ENCODE results near the gene TRIM68. TPM values are rescaled to one million over a fixed set of nuclear protein-coding genes. Genes with fewer than 3 reads are reported as not detected.

TRIM68 gene
- polyA plus RNA-seq, 2 of the 4 experiments (the other 2 are of a cell fraction), result 9.6 to 10.8 TPM

DNA sequence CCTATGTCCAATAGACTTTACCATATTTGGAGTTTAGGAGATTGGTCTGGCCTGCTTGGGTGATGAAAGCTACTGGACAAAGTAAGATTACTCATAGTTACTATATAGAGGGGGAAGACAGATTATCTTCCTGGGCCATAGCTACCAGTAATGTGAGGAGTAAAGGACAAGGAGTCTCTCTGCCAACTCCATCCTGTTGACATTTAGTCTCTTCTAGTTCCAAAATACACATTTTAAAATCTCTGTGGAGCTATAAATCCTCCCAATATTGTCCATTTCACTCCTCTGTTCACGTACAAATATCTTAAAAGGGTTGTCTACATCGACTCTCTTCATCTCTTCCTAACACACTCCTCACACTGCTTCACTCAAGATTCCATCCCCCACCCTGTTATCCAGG lies 28.1 kb upstream of the TRIM68 start (continued):
- TF ChIP-seq MAFK (IDR thresholded peaks at IDR 0.05; ENCODE audit: partially characterized antibody) (no peak), MAZ (IDR thresholded peaks at IDR 0.05; ENCODE audit: borderline replicate concordance, low read depth, low read length) (no peak), EHF (CRISPR knock-in tag; IDR thresholded peaks at IDR 0.05) (no peak)

DNA sequence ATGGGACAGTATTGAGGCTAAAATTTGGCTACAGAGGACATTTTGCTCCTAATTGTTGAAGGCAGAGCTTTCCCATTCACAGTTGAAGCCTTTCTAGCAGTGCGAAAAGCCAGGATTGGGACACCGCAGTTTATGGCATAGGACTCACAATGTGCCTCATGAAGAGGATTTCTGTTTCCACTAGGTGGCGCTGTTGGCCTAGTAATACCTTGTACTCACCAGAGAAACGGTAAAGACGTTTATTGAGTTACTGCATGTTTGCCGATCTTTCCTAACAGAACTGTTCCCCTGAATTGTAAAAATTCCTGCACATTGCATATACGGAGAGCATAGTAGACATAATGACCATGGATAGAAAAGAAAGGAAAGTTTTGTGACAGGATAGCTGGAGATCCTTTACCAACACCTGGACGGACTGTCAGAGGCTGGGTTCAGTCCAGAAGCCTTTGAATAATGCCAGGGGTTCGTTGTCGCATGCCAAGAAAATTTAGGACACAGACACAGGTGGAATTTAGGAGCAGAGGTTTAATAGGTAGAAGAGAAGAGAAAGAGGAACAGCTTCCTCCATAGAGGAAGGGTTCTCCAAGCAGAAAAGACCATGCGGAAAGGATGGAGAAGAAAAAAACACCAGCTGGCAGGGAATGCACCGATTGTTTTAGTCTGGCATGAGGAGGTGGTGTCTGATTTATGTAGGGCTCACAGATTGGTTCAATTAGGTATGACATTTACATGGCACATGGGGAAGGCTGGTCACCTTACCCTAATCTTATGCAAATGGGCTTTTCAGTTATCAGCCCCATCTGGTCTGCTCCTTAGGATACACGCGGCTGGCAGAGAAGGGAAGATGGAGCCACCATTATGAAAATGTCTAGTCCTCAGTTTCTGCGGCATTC lies 18.4 kb upstream of the TRIM68 start:
- WGBS (ENCODE audit: missing lambda C conversion rate), result 13% methylated on average over 15 of the region's 15 CpGs
- no peak for FAIRE-seq
- ChIA-PET CTCF (interaction anchor here (0.8 to 6.5 kb wide), 10 partner anchors 11 to 769 kb away, joined by 3 to 53 read pairs (median 4); partner anchors contain the start of gene OR51D1), POLR2A (no interaction called here)
- Histone ChIP-seq H3K4me2 (no peak overlapping the region), H3K4me3 (no peak overlapping the region), H3K4me1 (no peaks in the 10 kb centered on the region), H3K27ac (no peak overlapping the region), H3K9me3 (peaks cover 7% of the 10 kb centered on the region; the same call in 2 of the 3 replicates)
- TF ChIP-seq MAFK (IDR thresholded peaks at IDR 0.05; ENCODE audit: partially characterized antibody), result peak; percentile 30
- TF ChIP-seq HDAC2 (IDR thresholded peaks at IDR 0.05), result no peak
- no peak for TF ChIP-seq KDM5A (IDR thresholded peaks at IDR 0.05)
- TF ChIP-seq, protein P1, sequence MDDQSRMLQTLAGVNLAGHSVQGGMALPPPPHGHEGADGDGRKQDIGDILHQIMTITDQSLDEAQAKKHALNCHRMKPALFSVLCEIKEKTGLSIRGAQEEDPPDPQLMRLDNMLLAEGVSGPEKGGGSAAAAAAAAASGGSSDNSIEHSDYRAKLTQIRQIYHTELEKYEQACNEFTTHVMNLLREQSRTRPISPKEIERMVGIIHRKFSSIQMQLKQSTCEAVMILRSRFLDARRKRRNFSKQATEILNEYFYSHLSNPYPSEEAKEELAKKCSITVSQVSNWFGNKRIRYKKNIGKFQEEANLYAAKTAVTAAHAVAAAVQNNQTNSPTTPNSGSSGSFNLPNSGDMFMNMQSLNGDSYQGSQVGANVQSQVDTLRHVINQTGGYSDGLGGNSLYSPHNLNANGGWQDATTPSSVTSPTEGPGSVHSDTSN (IDR thresholded peaks at IDR 0.05), result no peak
- TF ChIP-seq, protein P2, sequence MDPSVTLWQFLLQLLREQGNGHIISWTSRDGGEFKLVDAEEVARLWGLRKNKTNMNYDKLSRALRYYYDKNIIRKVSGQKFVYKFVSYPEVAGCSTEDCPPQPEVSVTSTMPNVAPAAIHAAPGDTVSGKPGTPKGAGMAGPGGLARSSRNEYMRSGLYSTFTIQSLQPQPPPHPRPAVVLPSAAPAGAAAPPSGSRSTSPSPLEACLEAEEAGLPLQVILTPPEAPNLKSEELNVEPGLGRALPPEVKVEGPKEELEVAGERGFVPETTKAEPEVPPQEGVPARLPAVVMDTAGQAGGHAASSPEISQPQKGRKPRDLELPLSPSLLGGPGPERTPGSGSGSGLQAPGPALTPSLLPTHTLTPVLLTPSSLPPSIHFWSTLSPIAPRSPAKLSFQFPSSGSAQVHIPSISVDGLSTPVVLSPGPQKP (IDR thresholded peaks at IDR 0.05; ENCODE audit: low read depth, low read length), result no peak
- TF ChIP-seq, protein P3, sequence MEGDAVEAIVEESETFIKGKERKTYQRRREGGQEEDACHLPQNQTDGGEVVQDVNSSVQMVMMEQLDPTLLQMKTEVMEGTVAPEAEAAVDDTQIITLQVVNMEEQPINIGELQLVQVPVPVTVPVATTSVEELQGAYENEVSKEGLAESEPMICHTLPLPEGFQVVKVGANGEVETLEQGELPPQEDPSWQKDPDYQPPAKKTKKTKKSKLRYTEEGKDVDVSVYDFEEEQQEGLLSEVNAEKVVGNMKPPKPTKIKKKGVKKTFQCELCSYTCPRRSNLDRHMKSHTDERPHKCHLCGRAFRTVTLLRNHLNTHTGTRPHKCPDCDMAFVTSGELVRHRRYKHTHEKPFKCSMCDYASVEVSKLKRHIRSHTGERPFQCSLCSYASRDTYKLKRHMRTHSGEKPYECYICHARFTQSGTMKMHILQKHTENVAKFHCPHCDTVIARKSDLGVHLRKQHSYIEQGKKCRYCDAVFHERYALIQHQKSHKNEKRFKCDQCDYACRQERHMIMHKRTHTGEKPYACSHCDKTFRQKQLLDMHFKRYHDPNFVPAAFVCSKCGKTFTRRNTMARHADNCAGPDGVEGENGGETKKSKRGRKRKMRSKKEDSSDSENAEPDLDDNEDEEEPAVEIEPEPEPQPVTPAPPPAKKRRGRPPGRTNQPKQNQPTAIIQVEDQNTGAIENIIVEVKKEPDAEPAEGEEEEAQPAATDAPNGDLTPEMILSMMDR (IDR thresholded peaks at IDR 0.05), result peak; percentile 48
- no peak for TF ChIP-seq CEBPB (IDR thresholded peaks at IDR 0.05)
- no peak for TF ChIP-seq SMC3 (IDR thresholded peaks at IDR 0.05)
- TF ChIP-seq RAD21 (conservative IDR thresholded peaks at IDR 0.05 in 1 of 2, IDR thresholded peaks at IDR 0.05 in 1 of 2), result peak; percentile 63 to 73
- no peak for TF ChIP-seq HOXB5 (CRISPR knock-in tag; IDR thresholded peaks at IDR 0.05)
- peak; percentile 87 to 95; a peak in 5 of 6 replicates for ATAC-seq
- peak; percentile 8 to 78 for DNase-seq (ENCODE audit: low read depth in 1 of 2, low spot score in 1 of 2)

DNA sequence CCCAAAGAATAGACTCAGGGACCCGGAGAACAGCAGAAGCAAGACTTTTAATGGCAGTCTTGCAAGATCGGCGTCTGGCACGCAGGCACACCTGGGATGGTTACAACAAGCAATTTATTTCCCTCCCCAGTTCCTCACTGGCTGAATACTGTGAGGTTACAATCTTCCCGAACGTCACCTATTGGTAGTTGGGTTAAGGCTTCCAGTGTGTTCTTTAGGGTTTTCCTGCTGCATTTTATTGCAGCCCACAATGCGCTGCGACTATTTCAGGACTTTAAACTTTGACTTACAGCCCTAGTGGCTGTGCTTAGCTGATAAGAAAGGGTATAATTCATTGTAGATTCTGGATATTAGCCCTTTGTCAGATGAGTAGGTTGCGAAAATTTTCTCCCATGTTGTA lies 11.5 kb upstream of the TRIM68 start:
- DNase-seq (ENCODE audit: low read depth in 1 of 2, low spot score in 1 of 2) (no peak), ATAC-seq (no peak), FAIRE-seq (no peak)
- 29% methylated on average over 9 of the region's 9 CpGs for WGBS (ENCODE audit: missing lambda C conversion rate)
- no peak overlapping the region for H3K4me3 ChIP-seq
- no peak overlapping the region for H3K4me2 ChIP-seq
- no peaks in the 10 kb centered on the region for H3K4me1 ChIP-seq
- CTCF ChIA-PET, result no interaction called here
- no peak overlapping the region for H3K27ac ChIP-seq
- TF ChIP-seq HOXB13 (CRISPR knock-in tag; IDR thresholded peaks at IDR 0.05; ENCODE audit: low read depth), result no peak
- TF ChIP-seq JUNB (IDR thresholded peaks at IDR 0.05), result no peak
- TF ChIP-seq ESRRA (IDR thresholded peaks at IDR 0.05; ENCODE audit: borderline replicate concordance, low read length), result no peak
- no peak for TF ChIP-seq CBX8 (IDR thresholded peaks at IDR 0.05)
- no peak for TF ChIP-seq CHD4 (IDR thresholded peaks at IDR 0.05; ENCODE audit: borderline replicate concordance)
- no peak for TF ChIP-seq RAD21 (conservative IDR thresholded peaks at IDR 0.05 in 1 of 2, IDR thresholded peaks at IDR 0.05 in 1 of 2)
- no peak for TF ChIP-seq MAZ (IDR thresholded peaks at IDR 0.05; ENCODE audit: borderline replicate concordance, low read depth, low read length)
- no peak for TF ChIP-seq EHF (CRISPR knock-in tag; IDR thresholded peaks at IDR 0.05)
- no peak for TF ChIP-seq RNF2 (IDR thresholded peaks at IDR 0.05; ENCODE audit: borderline replicate concordance, low read depth)
- no peak for TF ChIP-seq TP53 (CRISPR knock-in tag; IDR thresholded peaks at IDR 0.05)
- TF ChIP-seq POLR2AphosphoS2 (conservative IDR thresholded peaks at IDR 0.05; ENCODE audit: low read length), result no peak
- no peak for TF ChIP-seq ZNF302 (CRISPR knock-in tag; IDR thresholded peaks at IDR 0.05)
- TF ChIP-seq KDM5A (IDR thresholded peaks at IDR 0.05), result no peak
- TF ChIP-seq, protein P4, sequence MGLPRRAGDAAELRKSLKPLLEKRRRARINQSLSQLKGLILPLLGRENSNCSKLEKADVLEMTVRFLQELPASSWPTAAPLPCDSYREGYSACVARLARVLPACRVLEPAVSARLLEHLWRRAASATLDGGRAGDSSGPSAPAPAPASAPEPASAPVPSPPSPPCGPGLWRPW (IDR thresholded peaks at IDR 0.05), result no peak
- no peaks in the 10 kb centered on the region; the same call in 2 of the 3 replicates for H3K9me3 ChIP-seq
- POLR2A ChIA-PET, result no interaction called here
